Thoracic aorta (tissue), 2 donors: Measurements from ENCODE around the gene PPAT. TPM values are rescaled to one million over a fixed set of nuclear protein-coding genes. Genes with fewer than 3 reads are reported as not detected.

ENCODE experiments used
- ATAC-seq: fragments of 150-250 bp; one replicate; pipeline ENCODE4 v1.8.0; 2017; ENCODE audit warnings: low read depth; ENCODE audit not compliant: insufficient number of reproducible peaks, low FRiP score
- DNase-seq: peaks from one replicate; pipeline ENCODE4 v3.0.0-alpha.2; 2020; ENCODE audit warnings: low spot score
- H3K27ac ChIP-seq, 2 donors: fragments of 200-600 bp; sonication (generic); 1 replicate in 1 of 2; 2 replicates in 1 of 2; pipeline ENCODE4 v1.5.1; 2016; ENCODE audit warnings: mild to moderate bottlenecking in 2 of 2, moderate library complexity in 2 of 2
- H3K27me3 ChIP-seq: fragments of 200-600 bp; sonication (generic); replicated peaks from 2 replicates; pipeline ENCODE4 v1.6.0; 2016; ENCODE audit warnings: mild to moderate bottlenecking; ENCODE audit not compliant: insufficient read depth
- H3K36me3 ChIP-seq: fragments of 200-600 bp; sonication (generic); one replicate; pipeline ENCODE4 v1.5.1; 2016
- H3K4me1 ChIP-seq, 2 donors: fragments of 200-600 bp; sonication (generic); 1 replicate in 1 of 2; 2 replicates in 1 of 2; pipeline versions ENCODE4 v1.5.1 to v1.6.0; 2016; ENCODE audit warnings: low read depth in 2 of 2, mild to moderate bottlenecking in 1 of 2; ENCODE audit not compliant: control insufficient read depth in 1 of 2
- H3K4me3 ChIP-seq: fragments of 200-600 bp; sonication (generic); 2 replicates; pipeline ENCODE4 v1.5.1; 2016; ENCODE audit warnings: mild to moderate bottlenecking
- H3K9me3 ChIP-seq: fragments of 200-600 bp; sonication (generic); 2 replicates; pipeline ENCODE4 v1.5.1; 2016
- CTCF ChIP-seq: fragments of 200-600 bp; sonication (generic); IDR thresholded peaks from one replicate; pipeline ENCODE4 v1.5.1; 2019; ENCODE audit warnings: antibody characterized with exemption
- total RNA-seq, 2 donors: library from RNA; depleted of rRNA; stranded (reverse); fragments of >200 nt; gene quantifications; one replicate each; pipeline versions ENCODE4 v1.1.0 to v1.2.3, GENCODE V29; 2016

The PPAT gene
- total RNA-seq, 2 donors from 2014 or later, result 5.1 to 10.0 TPM

- no peaks in the 10 kb centered on the region for H3K9me3 ChIP-seq
- H3K27ac ChIP-seq, result no peak overlapping the region
- peaks cover 8 to 17% of the 10 kb centered on the region in 2 donors for H3K4me1 ChIP-seq
- DNase-seq (no peak), ATAC-seq (no peak)
- H3K36me3 ChIP-seq, result no peaks in the 10 kb centered on the region
- TF ChIP-seq CTCF, result no peak
- H3K27me3 ChIP-seq, result no peaks in the 10 kb centered on the region
- H3K4me3 ChIP-seq, result no peak overlapping the region
Measured at GRCh38 chr4:56438766-56439165, 3.4 kb upstream of the PPAT start.

- ATAC-seq (no peak), DNase-seq (no peak)
- TF ChIP-seq CTCF, result no peak
Measured at GRCh38 chr4:56434599-56435139, 746 bp downstream of the PPAT start.

GRCh38 chr4:56433280-56433679 lies 2.1 kb downstream of the PPAT start:
- peaks cover 8 to 21% of the 10 kb centered on the region in 2 donors for H3K4me1 ChIP-seq

More at GRCh38 chr4:56434599-56435139, 746 bp downstream of the PPAT start:
- Histone ChIP-seq H3K4me3 (peak overlapping the region; percentile 74), H3K36me3 (no peaks in the 10 kb centered on the region), H3K4me1 (peaks cover 8 to 21% of the 10 kb centered on the region in 2 donors), H3K27ac (peak overlapping the region; percentile 78 to 97), H3K27me3 (no peaks in the 10 kb centered on the region), H3K9me3 (no peaks in the 10 kb centered on the region)

GRCh38 chr4:56430203-56430602 lies 5.2 kb downstream of the PPAT start:
- no peak overlapping the region for H3K27ac ChIP-seq
- H3K4me1 ChIP-seq, result peaks cover 8 to 12% of the 10 kb centered on the region in 2 donors
- H3K9me3 ChIP-seq, result no peaks in the 10 kb centered on the region
- DNase-seq (no peak), ATAC-seq (no peak)
- H3K4me3 ChIP-seq, result no peak overlapping the region
- H3K27me3 ChIP-seq, result no peaks in the 10 kb centered on the region
- no peaks in the 10 kb centered on the region for H3K36me3 ChIP-seq
- TF ChIP-seq CTCF, result no peak

More at GRCh38 chr4:56433280-56433679, 2.1 kb downstream of the PPAT start:
- ATAC-seq, result no peak
- Histone ChIP-seq H3K4me3 (no peak overlapping the region), H3K36me3 (no peaks in the 10 kb centered on the region), H3K27me3 (no peaks in the 10 kb centered on the region), H3K27ac (no peak overlapping the region), H3K9me3 (no peaks in the 10 kb centered on the region)
- no peak for DNase-seq
- no peak for TF ChIP-seq CTCF

- DNase-seq, result no peak
- Histone ChIP-seq H3K27ac (no peak overlapping the region), H3K4me1 (no peaks in the 10 kb centered on the region), H3K4me3 (no peak overlapping the region), H3K36me3 (no peaks in the 10 kb centered on the region), H3K27me3 (no peaks in the 10 kb centered on the region), H3K9me3 (no peaks in the 10 kb centered on the region)
- no peak for TF ChIP-seq CTCF
- ATAC-seq, result no peak
Measured at GRCh38 chr4:56427179-56427578, 8.2 kb downstream of the PPAT start.
